GM21515 (cell line): ENCODE measurements around the gene TCFL5.

Experiments
- ATAC-seq: cut with Tn5 transposase; IDR thresholded peaks from one replicate; pipeline ENCODE4 v1.9.1; 2021; ENCODE audit not compliant: unreplicated experiment

Gene TCFL5

DNA sequence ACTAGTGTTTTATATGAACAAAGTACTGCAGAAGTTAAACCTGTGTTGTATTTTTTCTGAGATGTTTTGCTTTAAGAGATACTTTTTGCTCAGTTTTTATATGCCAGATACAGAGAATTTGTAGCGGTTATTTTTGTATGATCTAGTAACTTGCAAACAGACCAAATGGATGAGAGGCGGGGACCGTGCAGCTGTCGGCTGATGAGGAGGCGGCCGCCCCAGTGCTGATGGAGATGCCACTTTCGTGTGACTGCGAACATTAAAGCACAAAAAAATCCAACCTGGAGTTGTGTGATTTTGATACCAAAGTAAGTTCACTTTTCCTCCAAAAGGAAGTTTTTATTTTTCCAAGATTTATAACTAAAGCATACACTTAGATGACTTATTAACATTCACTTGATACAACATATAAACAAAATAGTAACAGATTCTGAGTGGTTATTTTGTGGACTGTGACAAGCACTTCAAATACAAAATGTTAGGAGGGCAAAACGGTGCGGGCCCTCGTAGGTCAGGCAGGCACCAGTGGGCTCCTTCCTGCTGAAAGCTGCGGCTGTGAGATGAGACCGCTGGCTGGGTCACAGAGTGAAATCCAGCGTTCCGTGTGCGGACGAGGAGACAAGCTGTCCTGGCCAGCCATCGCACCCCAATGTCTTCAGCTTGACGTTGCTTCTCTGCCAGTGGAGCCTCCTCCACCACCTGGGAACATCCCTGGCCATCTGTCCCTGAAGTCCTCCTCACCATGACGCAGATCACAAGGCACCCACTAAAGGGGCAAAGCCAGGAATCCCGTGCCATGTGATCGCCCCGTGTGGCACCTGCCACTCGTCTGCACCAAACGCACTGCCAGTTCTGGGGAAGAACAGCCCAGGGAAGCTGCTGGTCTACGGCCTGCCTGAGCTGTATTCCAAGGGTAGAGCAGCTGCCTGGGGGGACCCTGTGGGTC lies 61.0 kb downstream of the TCFL5 start:
- no peak for ATAC-seq

DNA sequence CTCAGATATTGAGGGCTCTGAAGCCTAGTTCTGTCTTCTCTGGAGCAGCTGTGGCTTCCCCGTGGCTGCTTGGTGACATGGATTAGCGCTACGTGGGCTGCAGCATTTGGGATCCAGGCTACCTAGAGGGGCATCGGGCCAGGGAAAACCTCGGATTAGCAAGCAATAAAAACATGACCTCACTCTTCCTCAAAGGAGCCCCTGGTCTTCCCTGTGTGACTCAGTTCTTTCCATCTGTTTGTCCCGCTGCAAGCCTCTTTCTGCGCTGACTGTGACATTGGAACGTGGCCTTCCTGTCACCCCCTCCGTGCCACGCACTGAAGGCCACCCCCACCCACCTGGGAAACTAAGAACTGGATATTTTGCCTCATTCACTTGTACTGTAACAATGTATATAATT lies 61.7 kb downstream of the TCFL5 start:
- no peak for ATAC-seq

DNA sequence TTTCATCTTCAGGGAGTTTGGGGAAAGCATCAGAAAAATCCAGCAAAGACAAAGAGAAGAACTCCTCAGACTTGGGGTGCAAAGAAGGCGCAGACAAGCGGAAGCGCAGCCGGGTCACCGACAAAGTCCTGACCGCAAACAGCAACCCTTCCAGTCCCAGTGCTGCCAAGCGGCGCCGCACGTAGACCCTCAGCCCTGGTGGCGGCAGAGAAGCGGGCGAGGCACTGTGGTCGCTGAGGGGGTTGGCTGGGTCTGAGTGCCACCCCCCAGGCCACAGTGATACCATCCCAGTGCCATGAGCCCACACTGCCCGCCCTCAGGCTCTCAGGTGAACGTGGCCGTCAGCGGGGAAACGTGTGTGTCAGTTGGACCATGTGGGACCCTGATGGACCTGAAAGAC lies 62.2 kb downstream of the TCFL5 start:
- no peak for ATAC-seq

DNA sequence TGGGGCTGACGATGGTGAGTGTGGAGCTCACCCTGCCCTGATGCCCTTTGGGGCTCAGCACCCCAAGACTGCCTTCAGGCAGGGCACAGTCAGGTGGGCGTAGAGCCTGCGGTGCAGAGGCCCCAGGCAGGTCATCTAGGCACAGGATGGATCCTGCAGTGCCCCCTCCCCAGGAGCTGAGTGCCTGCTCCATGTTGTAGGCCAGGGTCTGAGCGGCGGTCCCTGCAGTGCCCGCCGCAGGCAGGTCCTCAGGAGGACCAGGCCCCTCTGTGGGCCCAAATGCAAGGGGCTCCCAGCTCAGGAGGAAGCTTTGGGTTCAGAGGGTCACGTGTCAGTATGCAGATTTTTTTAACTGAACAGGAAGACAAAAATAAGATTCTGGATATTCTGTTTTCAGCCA lies 62.6 kb downstream of the TCFL5 start:
- no peak for ATAC-seq

DNA sequence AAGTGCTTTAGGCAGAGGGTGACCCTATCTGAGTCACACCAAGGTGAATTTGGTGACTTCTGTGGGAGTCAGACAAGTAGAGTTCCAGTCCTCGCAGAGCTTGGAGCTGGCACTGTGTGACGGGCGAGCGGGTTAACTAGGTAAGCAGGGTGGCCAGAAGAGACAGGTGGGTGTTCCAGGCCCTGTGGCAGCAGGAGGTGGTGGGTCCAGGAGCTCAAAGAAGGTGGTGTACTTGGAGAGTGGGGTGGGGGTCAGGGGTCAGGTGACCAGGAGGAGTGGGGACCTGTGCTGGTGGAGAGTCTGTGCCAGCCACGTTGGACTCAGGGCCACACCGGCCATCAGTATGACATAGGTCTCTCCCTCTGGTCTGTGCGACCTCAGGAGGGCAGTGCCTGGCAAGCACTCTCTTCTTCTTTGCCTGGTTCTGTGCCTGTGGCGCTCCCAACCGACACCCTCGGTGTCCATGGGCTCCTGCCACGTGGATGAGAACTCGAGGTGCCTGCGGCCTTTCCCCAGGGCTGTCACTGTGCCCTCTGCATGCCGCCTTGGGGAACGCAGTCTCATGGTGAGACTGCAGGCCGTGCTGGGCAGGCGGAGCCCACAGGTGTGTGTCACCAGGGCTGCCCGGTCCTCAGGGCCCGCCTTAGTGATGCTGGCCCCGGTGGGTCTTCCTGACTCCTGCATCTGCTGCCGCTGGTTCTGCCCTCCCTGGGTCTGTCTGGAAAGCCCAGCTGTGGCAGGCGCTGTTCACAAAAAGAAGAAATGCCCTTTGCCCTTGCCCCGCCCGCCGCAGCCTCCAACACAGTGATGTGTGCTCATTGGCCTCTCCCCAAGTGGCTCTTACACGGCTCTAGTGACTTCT lies 63.7 kb downstream of the TCFL5 start:
- no peak for ATAC-seq

DNA sequence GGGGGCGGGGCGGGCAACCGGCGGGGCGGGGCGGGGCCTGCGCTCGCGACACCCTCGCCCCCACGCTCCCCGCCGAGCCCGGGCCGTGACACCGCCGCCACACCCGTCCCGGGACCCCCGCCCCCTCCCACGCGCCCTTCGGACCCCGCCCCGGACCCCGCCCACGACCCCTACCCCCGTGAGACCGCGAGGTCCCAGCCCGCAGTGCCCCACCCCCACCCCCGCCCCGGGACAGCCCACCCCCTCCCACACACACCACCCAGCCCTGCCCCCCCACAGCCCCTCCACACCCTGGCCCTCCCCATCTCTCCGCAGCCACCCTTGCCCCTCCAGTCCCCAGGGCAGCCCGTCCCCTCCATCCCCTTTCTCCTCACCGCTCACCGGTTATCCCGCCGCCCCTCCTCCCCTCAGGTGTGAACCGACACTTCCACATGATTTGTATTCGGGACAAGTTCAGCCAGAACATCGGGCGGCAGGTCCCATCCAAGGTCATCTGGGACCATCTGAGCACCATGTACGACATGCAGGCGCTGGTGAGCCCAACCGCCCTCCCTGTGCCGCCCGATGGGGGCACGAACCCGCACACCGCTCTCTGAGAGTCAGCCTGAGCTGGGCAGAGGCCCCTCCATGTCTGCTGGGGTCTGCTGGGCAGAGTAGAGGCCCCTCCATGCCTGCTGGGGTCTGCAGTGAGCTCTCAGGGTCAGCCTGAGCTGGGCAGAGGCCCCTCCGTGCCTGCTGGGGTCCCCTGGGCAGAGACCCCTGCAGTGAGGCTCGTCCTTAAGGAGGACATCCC lies 64.7 kb downstream of the TCFL5 start:
- ATAC-seq: no peak

DNA sequence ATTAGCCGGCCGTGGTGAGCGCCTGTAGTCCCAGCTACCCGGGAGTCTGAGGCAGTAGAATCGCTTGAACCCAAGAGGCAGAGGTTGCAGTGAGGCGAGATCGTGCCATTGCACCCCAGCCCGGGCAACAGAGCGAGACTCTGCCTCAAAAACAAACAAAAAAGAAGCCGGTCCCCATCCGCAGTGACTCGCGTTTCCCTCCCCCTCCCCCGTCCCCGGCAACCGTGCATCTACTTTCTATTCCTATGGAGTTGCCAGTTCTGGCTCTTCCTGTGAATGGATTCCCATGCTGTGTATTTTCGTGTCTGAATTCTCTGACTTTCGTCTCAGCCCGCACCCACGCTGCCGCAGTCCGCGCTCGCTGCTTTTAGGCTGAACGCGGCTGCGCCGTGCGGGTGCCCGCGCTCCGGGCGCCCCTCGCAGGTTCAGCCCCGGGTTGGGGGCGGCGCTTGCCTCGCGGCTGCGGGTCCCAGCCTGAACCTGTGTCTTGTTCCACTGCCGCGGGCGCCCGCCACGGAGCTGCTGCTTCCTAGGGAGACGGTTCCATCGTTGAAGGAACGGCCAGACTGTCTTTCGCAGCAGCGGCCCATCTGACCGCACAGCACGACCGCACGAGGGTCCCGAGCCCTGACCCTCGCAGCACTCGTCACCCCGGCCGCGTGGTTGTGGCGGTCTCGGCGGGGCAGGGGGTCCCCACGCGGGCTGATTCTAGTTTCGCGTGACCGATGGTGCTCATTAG lies 66.4 kb downstream of the TCFL5 start:
- no peak for ATAC-seq

DNA sequence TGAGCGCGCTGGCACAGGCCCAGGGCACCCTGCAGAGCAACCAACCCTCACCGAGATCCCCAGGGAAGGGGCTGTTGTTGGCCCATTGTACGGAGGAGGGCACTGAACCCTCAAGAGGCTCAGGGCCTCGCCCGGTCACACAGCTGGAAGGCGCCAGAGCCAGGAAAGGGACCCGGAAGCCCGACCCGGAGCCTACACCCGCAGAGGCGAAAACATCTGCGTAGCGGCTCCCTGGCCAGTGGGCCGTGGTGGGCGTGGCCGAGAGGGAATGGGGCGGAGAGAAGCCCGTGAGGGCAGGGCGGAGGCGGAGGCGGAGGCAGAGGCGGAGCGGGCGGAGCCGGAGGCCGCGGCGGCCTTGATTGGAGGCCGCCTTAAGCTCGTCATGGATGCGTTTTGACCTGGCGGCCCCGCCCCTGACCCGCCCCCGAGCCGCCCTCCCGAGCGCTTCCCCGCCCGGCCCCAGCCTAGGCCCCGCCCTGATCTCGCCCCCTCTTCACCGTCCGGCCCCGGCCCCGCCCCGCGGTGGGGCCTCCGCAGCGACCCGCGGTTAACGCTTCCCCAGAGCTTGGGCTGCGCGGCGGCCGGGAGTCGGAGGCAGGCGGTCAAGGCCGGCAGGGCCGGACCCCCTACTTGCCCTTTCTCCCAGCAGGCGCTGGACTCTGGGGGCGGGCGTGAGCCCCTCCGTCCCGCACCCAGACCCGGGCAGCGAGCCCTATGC lies 67.5 kb downstream of the TCFL5 start:
- peak; percentile 59 for ATAC-seq

DNA sequence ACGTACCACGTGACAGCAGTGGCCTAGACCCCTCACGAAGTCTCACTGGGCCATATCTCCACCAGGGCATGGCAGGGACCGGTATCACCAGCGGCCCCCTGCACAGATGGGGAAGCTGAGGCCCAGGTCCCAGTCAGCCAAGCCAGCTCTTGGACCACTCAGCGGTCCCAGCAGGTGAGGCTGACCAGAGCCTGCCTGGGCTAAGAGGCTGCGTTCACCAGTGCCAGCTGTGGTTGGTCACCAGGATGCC lies 67.9 kb downstream of the TCFL5 start:
- ATAC-seq: no peak

DNA sequence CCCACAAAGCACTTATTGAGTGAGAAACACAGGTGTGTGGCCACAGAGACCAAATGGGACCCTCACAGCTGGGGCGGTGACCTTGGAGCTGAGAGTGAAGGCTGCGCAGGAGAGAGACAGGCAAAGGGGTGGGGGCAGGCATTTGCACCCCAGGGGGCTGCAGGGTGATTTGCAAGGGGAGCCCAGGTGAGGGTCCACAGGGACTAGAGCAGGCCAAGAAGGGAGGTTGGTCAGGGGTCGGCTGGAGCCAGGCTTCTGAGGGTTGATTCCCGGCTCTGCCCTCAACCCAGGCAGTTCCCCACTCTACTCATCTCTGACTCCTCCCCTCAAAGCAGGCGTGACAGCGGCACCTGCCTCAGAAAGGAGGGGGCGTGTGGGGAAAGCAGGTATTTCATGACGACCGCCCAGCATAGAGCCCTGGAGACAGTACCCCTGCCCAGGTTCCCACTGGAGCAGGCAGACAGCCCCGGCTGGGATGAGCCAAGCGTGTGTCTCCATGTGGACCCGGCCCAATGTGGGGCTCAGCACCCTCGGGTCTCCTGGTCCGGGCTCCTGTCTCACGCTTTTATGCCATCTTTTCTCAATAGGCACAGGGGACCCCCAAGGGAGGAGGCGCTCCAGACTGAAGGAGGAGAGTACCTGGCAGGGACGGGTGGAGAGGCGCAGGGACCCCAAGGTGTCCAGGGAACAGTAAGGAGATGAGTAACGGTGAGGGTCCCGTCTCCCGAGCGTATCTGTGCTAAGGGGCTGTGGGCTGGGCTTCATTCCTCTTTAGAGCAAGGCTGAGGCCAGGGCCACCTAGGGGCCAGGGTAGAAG lies 68.5 kb downstream of the TCFL5 start:
- ATAC-seq: no peak

DNA sequence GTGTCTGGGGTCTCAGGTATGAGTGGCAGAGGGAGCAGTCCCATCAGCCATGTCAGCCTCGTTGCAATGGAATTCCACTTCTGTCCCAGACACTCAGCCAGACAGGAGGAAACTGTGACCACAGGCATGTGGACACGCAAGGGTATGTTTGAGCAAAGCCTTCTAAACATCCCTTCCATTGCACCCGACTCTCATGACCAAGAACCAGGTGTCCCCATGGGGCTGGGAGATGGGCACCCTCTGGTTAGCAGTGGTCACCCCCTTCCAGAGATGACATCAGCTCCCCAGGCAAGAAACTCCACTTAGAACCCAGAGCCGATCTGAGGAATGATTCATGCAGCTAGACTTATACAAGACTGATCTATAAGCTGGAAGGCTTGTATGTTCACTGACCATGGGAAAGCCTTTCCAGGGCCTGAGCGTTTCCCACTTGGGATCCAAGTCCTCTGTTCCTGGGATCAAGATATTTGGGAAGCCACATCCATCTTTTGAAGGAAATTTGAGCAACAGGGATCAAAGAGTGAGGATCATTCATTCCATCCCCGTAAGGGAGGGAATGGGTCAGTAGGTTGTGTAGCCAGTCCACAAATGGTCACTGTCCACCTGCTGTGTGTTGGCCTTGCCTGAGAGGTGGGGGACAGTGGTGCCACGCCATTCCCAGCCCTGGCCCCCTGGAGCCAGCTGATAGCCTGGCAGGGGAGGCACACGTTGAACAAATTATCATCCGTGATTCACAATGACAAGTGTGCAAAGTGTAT lies 69.3 kb downstream of the TCFL5 start:
- no peak for ATAC-seq

DNA sequence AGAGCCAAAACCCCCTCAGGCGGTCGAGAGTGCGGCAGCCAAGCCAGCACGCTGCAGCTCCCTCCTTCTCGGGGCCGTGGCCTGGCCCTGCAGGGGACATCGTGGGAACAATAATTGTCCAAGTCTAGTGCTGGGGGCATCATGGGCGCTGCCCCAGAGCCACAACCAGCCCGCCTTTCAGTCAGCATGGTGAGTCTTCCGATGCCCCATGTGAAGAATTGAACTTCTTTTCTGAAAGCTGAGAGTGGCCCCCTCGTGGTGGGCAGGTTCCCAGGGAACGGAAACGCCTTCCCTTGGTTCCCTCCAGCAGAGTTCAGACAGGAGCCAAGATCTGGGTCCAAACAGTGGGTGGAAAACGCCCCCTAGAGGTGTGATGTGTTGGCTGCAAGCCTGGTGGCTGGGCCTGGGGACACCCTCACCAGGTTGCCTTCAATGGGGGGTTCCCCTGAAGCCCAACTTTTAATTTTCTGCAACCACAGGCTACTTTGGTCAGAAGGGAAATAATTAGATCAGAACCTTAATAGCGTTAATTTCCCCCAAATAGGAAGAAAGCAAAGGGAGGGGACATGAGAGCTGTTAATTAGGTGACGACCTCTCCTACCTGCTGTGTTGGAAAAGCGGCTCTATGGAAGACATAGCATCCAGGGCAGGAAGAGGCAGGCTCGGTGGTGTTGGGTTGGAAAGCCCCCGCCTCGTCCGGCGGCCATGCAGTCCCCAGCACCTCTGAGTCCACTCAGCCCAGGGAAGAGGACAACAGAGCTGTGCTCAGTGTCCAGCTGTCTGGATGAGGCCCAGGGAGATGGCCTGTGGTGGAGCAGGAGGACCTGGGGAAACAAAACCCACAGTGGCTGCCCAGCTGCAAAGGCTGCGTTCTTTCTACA lies 70.1 kb downstream of the TCFL5 start:
- no peak for ATAC-seq
